HepG2 (cell line): Measurements from ENCODE around the gene IQSEC1. TPM values are rescaled to one million over a fixed set of nuclear protein-coding genes. Genes with fewer than 3 reads are reported as not detected.

ENCODE experiments used
- CEBPB ChIP-seq: IDR thresholded peaks from 2 replicates; pipeline ENCODE4 v1.6.1; 2011; ENCODE audit warnings: low read depth, low read length, improper control_type of control experiment, borderline replicate concordance
- FOXA3 ChIP-seq: IDR thresholded peaks from 2 replicates; pipeline ENCODE4 v1.6.1; 2016; ENCODE audit warnings: missing genetic modification reagents, missing compliant biosample characterization
- HDAC1 ChIP-seq: sonication (generic); formaldehyde crosslinking; IDR thresholded peaks from 2 replicates; pipeline ENCODE4 v1.5.1; 2020; ENCODE audit warnings: mild to moderate bottlenecking, missing genetic modification reagents
- ISX ChIP-seq: sonication (generic); formaldehyde crosslinking; conservative IDR thresholded peaks from 2 replicates; pipeline ENCODE4 v1.5.0; 2020; ENCODE audit warnings: missing genetic modification reagents
- KLF16 ChIP-seq, 2 experiments: sonication (generic) in 1 of 2; formaldehyde crosslinking in 1 of 2; IDR thresholded peaks; 2 replicates each; pipeline versions ENCODE4 v1.6.1 to v1.8.0; 2016 to 2023; ENCODE audit warnings: missing genetic modification reagents in 2 of 2, missing compliant biosample characterization in 1 of 2
- MXD4 ChIP-seq: IDR thresholded peaks from 2 replicates; pipeline ENCODE4 v1.6.1; 2016; ENCODE audit warnings: mild to moderate bottlenecking, missing biosample characterization, missing genetic modification reagents
- NRL ChIP-seq: sonication (generic); formaldehyde crosslinking; IDR thresholded peaks from 2 replicates; pipeline ENCODE4 v1.5.0; 2020; ENCODE audit warnings: missing genetic modification reagents, mild to moderate bottlenecking, moderate library complexity, borderline replicate concordance
- PATZ1 ChIP-seq: sonication (generic); formaldehyde crosslinking; IDR thresholded peaks from 2 replicates; pipeline ENCODE4 v1.4.0; 2020; ENCODE audit warnings: missing genetic modification reagents
- PHF21A ChIP-seq: sonication (generic); formaldehyde crosslinking; IDR thresholded peaks from 2 replicates; pipeline ENCODE4 v1.5.0; 2020; ENCODE audit warnings: mild to moderate bottlenecking, missing genetic modification reagents
- PHF8 ChIP-seq: sonication (generic); formaldehyde crosslinking; IDR thresholded peaks from 2 replicates; pipeline ENCODE4 v1.5.0; 2020; ENCODE audit warnings: missing genetic modification reagents
- POLR2A ChIP-seq, 2 experiments: IDR thresholded peaks; 2 replicates each; pipeline ENCODE4 v1.6.1; 2011; ENCODE audit warnings: low read depth in 2 of 2, low read length in 2 of 2, mild to moderate bottlenecking in 1 of 2, moderate library complexity in 1 of 2; ENCODE audit not compliant: insufficient read depth in 1 of 2
- SATB2 ChIP-seq: sonication (generic); formaldehyde crosslinking; IDR thresholded peaks from 2 replicates; pipeline ENCODE4 v1.5.0; 2020; ENCODE audit warnings: missing genetic modification reagents
- SNAPC2 ChIP-seq: sonication (generic); formaldehyde crosslinking; IDR thresholded peaks from 2 replicates; pipeline ENCODE4 v1.8.1; 2022; ENCODE audit warnings: mild to moderate bottlenecking, missing genetic modification reagents
- TAF1 ChIP-seq: sonication (generic); formaldehyde crosslinking; IDR thresholded peaks from 2 replicates; pipeline ENCODE4 v1.4.0; 2020; ENCODE audit warnings: missing genetic modification reagents
- TMF1 ChIP-seq: sonication (generic); formaldehyde crosslinking; IDR thresholded peaks from 2 replicates; pipeline ENCODE4 v1.8.1; 2022; ENCODE audit warnings: low read depth, missing genetic modification reagents
- TOE1 ChIP-seq: sonication (generic); formaldehyde crosslinking; IDR thresholded peaks from 2 replicates; pipeline ENCODE4 v1.4.0; 2020; ENCODE audit warnings: mild to moderate bottlenecking, missing genetic modification reagents
- ZBTB20 ChIP-seq: sonication (generic); formaldehyde crosslinking; IDR thresholded peaks from 2 replicates; pipeline ENCODE4 v1.8.1; 2023; ENCODE audit warnings: missing genetic modification reagents, low read depth, mild to moderate bottlenecking, borderline replicate concordance
- ZC3H13 ChIP-seq: sonication (generic); formaldehyde crosslinking; IDR thresholded peaks from 2 replicates; pipeline ENCODE4 v1.8.1; 2023; ENCODE audit warnings: mild to moderate bottlenecking, missing genetic modification reagents, moderate library complexity
- ZEB1 ChIP-seq: IDR thresholded peaks from 2 replicates; pipeline ENCODE4 v1.6.1; 2012; ENCODE audit warnings: mild to moderate bottlenecking, low read depth, inconsistent platforms; ENCODE audit not compliant: insufficient replicate concordance
- ZFP1 ChIP-seq: IDR thresholded peaks from 2 replicates; pipeline ENCODE4 v1.6.1; 2016
- ZMYM4 ChIP-seq: sonication (generic); formaldehyde crosslinking; IDR thresholded peaks from 2 replicates; pipeline ENCODE4 v1.8.1; 2023; ENCODE audit warnings: mild to moderate bottlenecking, missing genetic modification reagents
- ZNF253 ChIP-seq: sonication (generic); formaldehyde crosslinking; IDR thresholded peaks from 2 replicates; pipeline ENCODE4 v1.8.0; 2022; ENCODE audit warnings: mild to moderate bottlenecking, missing genetic modification reagents, borderline replicate concordance
- ZNF3 ChIP-seq: IDR thresholded peaks from 2 replicates; pipeline ENCODE4 v1.7.0; 2017; ENCODE audit warnings: inconsistent platforms
- ZNF44 ChIP-seq: sonication (generic); formaldehyde crosslinking; IDR thresholded peaks from 2 replicates; pipeline ENCODE4 v1.5.1; 2020; ENCODE audit warnings: mild to moderate bottlenecking, missing genetic modification reagents
- ZNF574 ChIP-seq: sonication (generic); formaldehyde crosslinking; IDR thresholded peaks from 2 replicates; pipeline ENCODE4 v1.4.0; 2020; ENCODE audit warnings: missing genetic modification reagents
- ZNF674 ChIP-seq: sonication (generic); formaldehyde crosslinking; IDR thresholded peaks from 2 replicates; pipeline ENCODE4 v1.5.0; 2020; ENCODE audit warnings: low read depth, mild to moderate bottlenecking, missing genetic modification reagents
- ZNF703 ChIP-seq: sonication (generic); formaldehyde crosslinking; IDR thresholded peaks from 2 replicates; pipeline ENCODE4 v1.5.1; 2020; ENCODE audit warnings: missing genetic modification reagents, mild to moderate bottlenecking, moderate library complexity, borderline replicate concordance
- polyA plus RNA-seq, 8 experiments: library from polyadenylated mRNA; depleted of rRNA in 3 of 8; stranded (reverse) in 7 of 8; unstranded in 1 of 8; fragments of >200 nt; fragmentation: Illumina TruSeq in 4 of 8; extraction: Trizol in 4 of 8; gene quantifications; 2 replicates each; pipeline versions ENCODE4 v1.2.1 to v1.2.3, GENCODE V29; 2011 to 2016; ENCODE audit warnings: low read depth in 4 of 8, missing spikeins in 1 of 8, mixed read lengths in 1 of 8; ENCODE audit not compliant: insufficient read depth in 1 of 8
- total RNA-seq, 5 experiments: library from RNA; depleted of rRNA; stranded (reverse); fragments of >200 nt; fragmentation: Illumina TruSeq; extraction: Trizol; gene quantifications; 2 replicates each; pipeline ENCODE4 v1.2.3, GENCODE V29; 2016; ENCODE audit warnings: low read depth in 1 of 5

Gene IQSEC1
- total and polyA plus RNA-seq, 2 of the 13 experiments (the other 11 are each of a cell fraction or from before 2014, with no cell fraction given) = 17.4 to 20.2 TPM

GRCh38 chr3:12965999-12966846 is 107.0 kb downstream of the IQSEC1 start (continued):
- peak; percentile 29; the same call in 1 of the 2 replicates for TF ChIP-seq ZNF574
- 0 out of 2 replicates have a peak, but pooled peaks have one; percentile 10 for TF ChIP-seq ZMYM4 (CRISPR knock-in tag)
- no peak for TF ChIP-seq ZEB1
- 0 out of 2 replicates have a peak, but pooled peaks have one; percentile 14 for TF ChIP-seq ZNF674 (CRISPR knock-in tag)
- peak; percentile 47; the same call in 1 of the 2 replicates for TF ChIP-seq MXD4
- peak; percentile 47; the same call in 1 of the 2 replicates for TF ChIP-seq NRL (CRISPR knock-in tag)
- TF ChIP-seq PATZ1 = peak; percentile 33; the same call in 1 of the 2 replicates
- peak; percentile 73 for TF ChIP-seq HDAC1
- no peak for TF ChIP-seq TMF1
- TF ChIP-seq ZFP1 (CRISPR knock-in tag) = no peak
- no peak for TF ChIP-seq ZNF253 (CRISPR knock-in tag)
- TF ChIP-seq PHF8 (CRISPR knock-in tag) = peak; percentile 23; the same call in 1 of the 2 replicates
- no peak for TF ChIP-seq ZNF3
- peak in 1 of 2 experiments; percentile 18; a peak in 1 of 4 replicates for TF ChIP-seq KLF16 (CRISPR knock-in tag; IDR thresholded peaks at IDR 0.05)
- no peak for TF ChIP-seq ZC3H13 (CRISPR knock-in tag)
- 0 out of 2 replicates have a peak, but pooled peaks have one; percentile 33 for TF ChIP-seq PHF21A (CRISPR knock-in tag)
- TF ChIP-seq SNAPC2 (CRISPR knock-in tag) = 0 out of 2 replicates have a peak, but pooled peaks have one; percentile 54
- no peak for TF ChIP-seq TOE1 (CRISPR knock-in tag)
- no peak for TF ChIP-seq FOXA3
- no peak for TF ChIP-seq ISX (CRISPR knock-in tag)
- no peak for TF ChIP-seq TAF1
- no peak for TF ChIP-seq ZNF44 (CRISPR knock-in tag)
- no peak for TF ChIP-seq CEBPB
- TF ChIP-seq SATB2 (CRISPR knock-in tag) = no peak
- TF ChIP-seq ZBTB20 (CRISPR knock-in tag) = no peak
- peak in 1 of 2 experiments; percentile 24; a peak in 2 of 4 replicates for TF ChIP-seq POLR2A (IDR thresholded peaks at IDR 0.05; ENCODE audit: insufficient read depth in 1 of 2, low read depth in 2 of 2, low read length in 2 of 2)
- TF ChIP-seq ZNF703 (CRISPR knock-in tag) = no peak
